Measurements from ENCODE around the gene CRBN.

The CRBN gene

GRCh38 chr3:3149560-3149959 is 29.9 kb downstream of the CRBN start:
- H3K9me2 ChIP-seq (replicated peaks; ENCODE audit: low read depth, low read length): no peaks in the 10 kb centered on the region
- no peaks in the 10 kb centered on the region for H3K9me3 ChIP-seq (ENCODE audit: insufficient read depth, low read depth, low read length)
- no peaks in the 10 kb centered on the region for H3K4me1 ChIP-seq (ENCODE audit: insufficient read depth, low read length, poor library complexity, severe bottlenecking)
- H3K9ac ChIP-seq (ENCODE audit: low read depth, low read length, poor library complexity, severe bottlenecking): no peak overlapping the region
- no peaks in the 10 kb centered on the region for H3F3A ChIP-seq (ENCODE audit: low read depth)
- peaks cover 98% of the 10 kb centered on the region for H3K36me3 ChIP-seq (ENCODE audit: insufficient read depth, low read length)
- TF ChIP-seq EZH2phosphoT487 (IDR thresholded peaks at IDR 0.05; ENCODE audit: borderline replicate concordance): no peak
- H3K27me3 ChIP-seq (ENCODE audit: insufficient read depth, low read length, poor library complexity, severe bottlenecking): no peaks in the 10 kb centered on the region
- H4K20me1 ChIP-seq (ENCODE audit: insufficient read depth, low read length, poor library complexity, severe bottlenecking): no peaks in the 10 kb centered on the region
- H3K4me2 ChIP-seq (ENCODE audit: low read depth, low read length, poor library complexity, severe bottlenecking): no peak overlapping the region
- no peak overlapping the region for H3K4me3 ChIP-seq (ENCODE audit: low read length, poor library complexity, severe bottlenecking)
- H2AFZ ChIP-seq (ENCODE audit: low read length): no peak overlapping the region
- H3K79me2 ChIP-seq (ENCODE audit: insufficient read depth, low read length): no peaks in the 10 kb centered on the region

- no peaks in the 10 kb centered on the region for H3K9me3 ChIP-seq (ENCODE audit: insufficient read depth, low read depth, low read length)
- H3K27me3 ChIP-seq (ENCODE audit: insufficient read depth, low read length, poor library complexity, severe bottlenecking): no peaks in the 10 kb centered on the region
- no peak overlapping the region for H3K4me2 ChIP-seq (ENCODE audit: low read depth, low read length, poor library complexity, severe bottlenecking)
- H3K9me2 ChIP-seq (replicated peaks; ENCODE audit: low read depth, low read length): no peaks in the 10 kb centered on the region
- no peak overlapping the region for H3K9ac ChIP-seq (ENCODE audit: low read depth, low read length, poor library complexity, severe bottlenecking)
- H3K4me3 ChIP-seq (ENCODE audit: low read length, poor library complexity, severe bottlenecking): no peak overlapping the region
- TF ChIP-seq EZH2phosphoT487 (IDR thresholded peaks at IDR 0.05; ENCODE audit: borderline replicate concordance) (no peak), CTCF (conservative IDR thresholded peaks at IDR 0.05; ENCODE audit: low read length) (no peak)
- H3K4me1 ChIP-seq (ENCODE audit: insufficient read depth, low read length, poor library complexity, severe bottlenecking): no peaks in the 10 kb centered on the region
- H3K79me2 ChIP-seq (ENCODE audit: insufficient read depth, low read length): no peaks in the 10 kb centered on the region
- H3K36me3 ChIP-seq (ENCODE audit: insufficient read depth, low read length): peaks cover 99% of the 10 kb centered on the region; the same call in 1 of the 2 replicates
- H3F3A ChIP-seq (ENCODE audit: low read depth): no peaks in the 10 kb centered on the region
- H4K20me1 ChIP-seq (ENCODE audit: insufficient read depth, low read length, poor library complexity, severe bottlenecking): no peaks in the 10 kb centered on the region
- H2AFZ ChIP-seq (ENCODE audit: low read length): no peak overlapping the region
These were observed 33.7 kb downstream of the CRBN start for GRCh38 chr3:3145831-3146230.

- H3K4me3 ChIP-seq (ENCODE audit: low read length, poor library complexity, severe bottlenecking): no peak overlapping the region
- TF ChIP-seq CTCF (conservative IDR thresholded peaks at IDR 0.05; ENCODE audit: low read length): no peak
- no peak for TF ChIP-seq EZH2phosphoT487 (IDR thresholded peaks at IDR 0.05; ENCODE audit: borderline replicate concordance)
These were observed 37.6 kb downstream of the CRBN start for GRCh38 chr3:3141939-3142338.

GRCh38 chr3:3137526-3137925 is 42.0 kb downstream of the CRBN start:
- H2AFZ ChIP-seq (ENCODE audit: low read length): no peak overlapping the region
- no peak overlapping the region for H3K9ac ChIP-seq (ENCODE audit: low read depth, low read length, poor library complexity, severe bottlenecking)
- H3K4me1 ChIP-seq (ENCODE audit: insufficient read depth, low read length, poor library complexity, severe bottlenecking): peaks cover 24% of the 10 kb centered on the region
- H3K36me3 ChIP-seq (ENCODE audit: insufficient read depth, low read length): peaks cover 54% of the 10 kb centered on the region; the same call in 1 of the 2 replicates
- H3K9me2 ChIP-seq (replicated peaks; ENCODE audit: low read depth, low read length): no peaks in the 10 kb centered on the region
- H3K27me3 ChIP-seq (ENCODE audit: insufficient read depth, low read length, poor library complexity, severe bottlenecking): no peaks in the 10 kb centered on the region
- H3F3A ChIP-seq (ENCODE audit: low read depth): no peaks in the 10 kb centered on the region
- TF ChIP-seq EZH2phosphoT487 (IDR thresholded peaks at IDR 0.05; ENCODE audit: borderline replicate concordance): no peak
- TF ChIP-seq CTCF (conservative IDR thresholded peaks at IDR 0.05; ENCODE audit: low read length): no peak
- no peak overlapping the region for H3K4me3 ChIP-seq (ENCODE audit: low read length, poor library complexity, severe bottlenecking)
- H3K79me2 ChIP-seq (ENCODE audit: insufficient read depth, low read length): peaks cover 64% of the 10 kb centered on the region
- H3K4me2 ChIP-seq (ENCODE audit: low read depth, low read length, poor library complexity, severe bottlenecking): no peak overlapping the region
- peaks cover 33% of the 10 kb centered on the region for H4K20me1 ChIP-seq (ENCODE audit: insufficient read depth, low read length, poor library complexity, severe bottlenecking)
- H3K9me3 ChIP-seq (ENCODE audit: insufficient read depth, low read depth, low read length): no peaks in the 10 kb centered on the region

More at GRCh38 chr3:3141939-3142338, 37.6 kb downstream of the CRBN start:
- Histone ChIP-seq H3K9ac (ENCODE audit: low read depth, low read length, poor library complexity, severe bottlenecking) (no peak overlapping the region), H4K20me1 (ENCODE audit: insufficient read depth, low read length, poor library complexity, severe bottlenecking) (peaks cover 11% of the 10 kb centered on the region), H3F3A (ENCODE audit: low read depth) (no peaks in the 10 kb centered on the region), H3K4me2 (ENCODE audit: low read depth, low read length, poor library complexity, severe bottlenecking) (no peak overlapping the region), H3K9me3 (ENCODE audit: insufficient read depth, low read depth, low read length) (no peaks in the 10 kb centered on the region), H3K79me2 (ENCODE audit: insufficient read depth, low read length) (peaks cover 24% of the 10 kb centered on the region), H3K36me3 (ENCODE audit: insufficient read depth, low read length) (peaks cover 98% of the 10 kb centered on the region; the same call in 1 of the 2 replicates), H3K27me3 (ENCODE audit: insufficient read depth, low read length, poor library complexity, severe bottlenecking) (no peaks in the 10 kb centered on the region), H3K9me2 (replicated peaks; ENCODE audit: low read depth, low read length) (no peaks in the 10 kb centered on the region), H2AFZ (ENCODE audit: low read length) (no peak overlapping the region), H3K4me1 (ENCODE audit: insufficient read depth, low read length, poor library complexity, severe bottlenecking) (peaks cover 5% of the 10 kb centered on the region)

All from Loucy (cell line).